ENCODE results near the gene CLEC18B.
"Not testable (repeated sequence)": the region's sequence is repeated elsewhere in the genome, so short reads cannot be mapped to it uniquely, and the experiment has no call there.

DNA sequence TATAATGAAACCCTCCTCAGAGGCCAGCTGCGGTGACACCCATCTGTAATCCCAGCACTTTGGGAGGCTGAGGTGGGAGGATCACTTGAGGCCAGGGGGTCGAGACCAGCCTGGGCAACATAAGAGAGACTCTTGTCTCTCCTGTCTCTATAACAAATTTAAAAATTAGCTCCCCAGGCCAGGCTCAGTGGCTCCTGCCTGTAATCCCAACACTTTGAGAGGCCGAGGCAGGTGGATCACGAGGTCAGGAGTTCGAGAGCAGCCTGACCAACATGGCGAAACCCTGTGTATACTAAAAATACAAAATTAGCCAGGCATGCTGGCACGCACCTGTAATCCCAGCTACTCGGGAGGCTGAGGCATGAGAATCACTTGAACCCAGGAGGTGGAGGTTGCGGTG, 27.1 kb downstream of the CLEC18B start:
- TF ChIP-seq, protein P1, sequence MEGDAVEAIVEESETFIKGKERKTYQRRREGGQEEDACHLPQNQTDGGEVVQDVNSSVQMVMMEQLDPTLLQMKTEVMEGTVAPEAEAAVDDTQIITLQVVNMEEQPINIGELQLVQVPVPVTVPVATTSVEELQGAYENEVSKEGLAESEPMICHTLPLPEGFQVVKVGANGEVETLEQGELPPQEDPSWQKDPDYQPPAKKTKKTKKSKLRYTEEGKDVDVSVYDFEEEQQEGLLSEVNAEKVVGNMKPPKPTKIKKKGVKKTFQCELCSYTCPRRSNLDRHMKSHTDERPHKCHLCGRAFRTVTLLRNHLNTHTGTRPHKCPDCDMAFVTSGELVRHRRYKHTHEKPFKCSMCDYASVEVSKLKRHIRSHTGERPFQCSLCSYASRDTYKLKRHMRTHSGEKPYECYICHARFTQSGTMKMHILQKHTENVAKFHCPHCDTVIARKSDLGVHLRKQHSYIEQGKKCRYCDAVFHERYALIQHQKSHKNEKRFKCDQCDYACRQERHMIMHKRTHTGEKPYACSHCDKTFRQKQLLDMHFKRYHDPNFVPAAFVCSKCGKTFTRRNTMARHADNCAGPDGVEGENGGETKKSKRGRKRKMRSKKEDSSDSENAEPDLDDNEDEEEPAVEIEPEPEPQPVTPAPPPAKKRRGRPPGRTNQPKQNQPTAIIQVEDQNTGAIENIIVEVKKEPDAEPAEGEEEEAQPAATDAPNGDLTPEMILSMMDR (IDR thresholded peaks at IDR 0.05) = not testable (repeated sequence)
- not testable (repeated sequence) for TF ChIP-seq POLR2A (IDR thresholded peaks at IDR 0.05)

Measured in breast epithelium (tissue), 3 donors.